Inflammatory macrophage treated with lipopolysaccharide for 4 hours (primary cell): ENCODE results near the gene EPHA5.

Experiments used
- DNase-seq: peaks from one replicate; pipeline ENCODE4 v3.0.0-alpha.2; 2020

EPHA5 gene

GRCh38 chr4:65623506-65623905 lies 46.8 kb downstream of the EPHA5 start:
- DNase-seq = no peak

- no peak for DNase-seq
These were observed 52.9 kb downstream of the EPHA5 start for GRCh38 chr4:65617416-65617815.

- DNase-seq = no peak
These were observed 65.8 kb downstream of the EPHA5 start for GRCh38 chr4:65604515-65604914.

- no peak for DNase-seq
These were observed 69.6 kb downstream of the EPHA5 start for GRCh38 chr4:65600656-65601055.

GRCh38 chr4:65599340-65599739 lies 70.9 kb downstream of the EPHA5 start:
- DNase-seq = no peak

- no peak for DNase-seq
These were observed 72.6 kb downstream of the EPHA5 start for GRCh38 chr4:65597697-65598096.

GRCh38 chr4:65592089-65592488 lies 78.2 kb downstream of the EPHA5 start:
- no peak for DNase-seq

GRCh38 chr4:65589921-65590320 lies 80.4 kb downstream of the EPHA5 start:
- no peak for DNase-seq

GRCh38 chr4:65589331-65589730 lies 81.0 kb downstream of the EPHA5 start:
- no peak for DNase-seq

- no peak for DNase-seq
These were observed 89.7 kb downstream of the EPHA5 start for GRCh38 chr4:65580551-65580950.

- no peak for DNase-seq
These were observed 103.8 kb downstream of the EPHA5 start for GRCh38 chr4:65566473-65566872.

GRCh38 chr4:65561164-65561563 lies 109.1 kb downstream of the EPHA5 start:
- no peak for DNase-seq

- DNase-seq = no peak
These were observed 111.0 kb downstream of the EPHA5 start for GRCh38 chr4:65559270-65559669.

GRCh38 chr4:65552057-65552456 lies 118.2 kb downstream of the EPHA5 start:
- no peak for DNase-seq

- DNase-seq = no peak
These were observed 119.8 kb downstream of the EPHA5 start for GRCh38 chr4:65550500-65550899.

GRCh38 chr4:65546882-65547416 lies 123.3 kb downstream of the EPHA5 start:
- no peak for DNase-seq

GRCh38 chr4:65538571-65538970 lies 131.7 kb downstream of the EPHA5 start:
- DNase-seq = no peak

GRCh38 chr4:65535113-65535512 lies 135.2 kb downstream of the EPHA5 start:
- DNase-seq = no peak

GRCh38 chr4:65521666-65522065 lies 148.6 kb downstream of the EPHA5 start:
- no peak for DNase-seq

GRCh38 chr4:65515646-65516045 lies 154.6 kb downstream of the EPHA5 start:
- DNase-seq = no peak

GRCh38 chr4:65510976-65511375 lies 159.3 kb downstream of the EPHA5 start:
- DNase-seq = no peak

GRCh38 chr4:65508168-65508567 lies 162.1 kb downstream of the EPHA5 start:
- DNase-seq = no peak

GRCh38 chr4:65502131-65502701 lies 168.1 kb downstream of the EPHA5 start:
- DNase-seq = no peak

- DNase-seq = no peak
These were observed 171.7 kb downstream of the EPHA5 start for GRCh38 chr4:65498606-65499005.

- no peak for DNase-seq
These were observed 174.8 kb downstream of the EPHA5 start for GRCh38 chr4:65495439-65495838.
